Stimulated activated CD8-positive, alpha-beta memory T cell treated with anti-CD3 and anti-CD28 coated beads, Interleukin-15, amount 100 ng/mL, for 24 hours (primary cell): ENCODE data around the gene CAPN2.
A peak's percentile ranks its signal among the peaks of the same experiment; 100 is the strongest.
"Not testable (repeated sequence)": the region's sequence is repeated elsewhere in the genome, so short reads cannot be mapped to it uniquely, and the experiment has no call there.

ENCODE experiments used
- DNase-seq: peaks from one replicate; pipeline ENCODE4 v3.0.0-alpha.2; 2020; ENCODE audit warnings: low read depth

Gene CAPN2

DNA sequence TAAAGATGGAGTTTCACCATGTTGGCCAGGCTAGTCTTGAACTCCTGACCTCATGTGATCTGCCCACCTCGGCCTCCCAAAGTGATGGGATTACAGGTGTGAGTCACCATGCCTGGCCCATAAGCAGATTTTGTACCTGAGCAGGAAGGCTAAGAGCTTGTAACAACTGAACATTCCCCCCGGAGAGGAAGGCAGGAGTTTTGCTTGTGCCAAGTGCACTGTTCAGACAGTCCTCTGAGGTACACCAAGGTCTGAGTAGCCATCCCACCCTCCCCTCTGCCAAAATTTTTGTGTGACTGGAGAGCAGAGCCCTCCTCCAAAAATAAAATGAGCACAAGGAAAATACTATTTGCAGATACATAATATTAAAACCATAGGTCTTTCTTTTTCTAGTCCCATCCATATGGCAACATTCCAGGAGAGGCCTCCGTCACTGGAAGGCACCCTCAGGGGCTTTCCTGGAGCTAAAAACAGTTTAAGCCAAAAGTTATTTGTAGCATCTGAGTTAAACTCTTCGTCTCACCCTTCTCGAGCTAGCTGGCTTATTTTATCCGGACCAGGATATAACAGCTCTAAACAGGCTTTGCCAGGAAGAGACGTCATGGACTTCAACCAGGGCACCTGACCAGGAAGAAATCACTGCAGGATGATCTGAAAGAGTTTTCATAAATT lies 27.2 kb downstream of the CAPN2 start:
- no peak for DNase-seq

DNA sequence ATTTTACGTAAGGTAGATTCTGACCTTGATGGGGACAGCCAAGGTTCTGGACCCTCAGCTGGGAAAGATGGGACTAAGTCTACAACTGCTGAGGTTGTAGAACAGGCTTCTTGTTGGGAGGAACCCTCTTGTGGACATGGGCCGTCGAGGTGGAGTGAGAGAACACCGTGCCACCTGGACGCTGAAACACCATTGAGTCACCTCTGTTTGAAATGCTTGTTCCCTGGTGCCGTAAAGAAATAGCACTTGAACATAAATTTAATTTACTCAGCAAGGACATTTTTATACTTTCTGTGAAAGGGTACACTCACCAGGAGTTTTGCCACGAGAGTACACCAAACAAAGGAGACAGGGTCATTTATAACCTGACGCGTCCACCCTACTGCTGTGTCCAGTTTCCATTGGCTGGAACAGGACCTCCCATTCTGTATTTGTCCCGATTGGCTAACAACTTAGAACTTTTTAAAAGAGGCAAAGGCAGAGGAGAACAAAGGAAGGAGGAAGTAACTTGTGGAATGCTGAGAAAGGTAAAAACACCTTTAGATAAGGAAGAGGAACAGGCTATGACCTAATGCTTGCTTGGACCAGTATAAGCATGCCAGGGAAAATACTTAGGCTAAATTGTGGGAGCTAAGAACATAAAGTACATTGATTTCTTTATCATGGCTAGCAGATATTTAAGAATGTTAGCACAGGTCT lies 27.8 kb downstream of the CAPN2 start:
- not testable (repeated sequence) for DNase-seq

DNA sequence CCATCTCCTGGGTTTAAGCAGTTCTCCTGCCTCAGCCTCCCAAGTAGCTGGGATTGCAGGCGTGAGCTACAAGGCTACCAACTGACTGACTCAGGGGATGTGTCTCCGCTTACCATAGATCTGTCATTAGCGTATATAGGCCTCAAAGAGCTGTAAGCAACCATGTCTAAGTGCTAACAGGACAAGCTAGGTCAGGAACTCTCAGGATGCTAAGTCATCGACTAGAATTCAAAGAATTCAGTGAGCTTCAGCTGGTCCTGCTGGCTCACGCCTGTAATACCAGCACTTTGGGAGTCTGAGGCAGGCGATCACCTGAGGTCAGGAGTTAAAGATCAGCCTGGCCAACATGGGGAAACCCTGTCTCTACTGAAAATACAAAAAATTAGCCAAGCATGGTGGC lies 29.5 kb downstream of the CAPN2 start:
- DNase-seq, result no peak

DNA sequence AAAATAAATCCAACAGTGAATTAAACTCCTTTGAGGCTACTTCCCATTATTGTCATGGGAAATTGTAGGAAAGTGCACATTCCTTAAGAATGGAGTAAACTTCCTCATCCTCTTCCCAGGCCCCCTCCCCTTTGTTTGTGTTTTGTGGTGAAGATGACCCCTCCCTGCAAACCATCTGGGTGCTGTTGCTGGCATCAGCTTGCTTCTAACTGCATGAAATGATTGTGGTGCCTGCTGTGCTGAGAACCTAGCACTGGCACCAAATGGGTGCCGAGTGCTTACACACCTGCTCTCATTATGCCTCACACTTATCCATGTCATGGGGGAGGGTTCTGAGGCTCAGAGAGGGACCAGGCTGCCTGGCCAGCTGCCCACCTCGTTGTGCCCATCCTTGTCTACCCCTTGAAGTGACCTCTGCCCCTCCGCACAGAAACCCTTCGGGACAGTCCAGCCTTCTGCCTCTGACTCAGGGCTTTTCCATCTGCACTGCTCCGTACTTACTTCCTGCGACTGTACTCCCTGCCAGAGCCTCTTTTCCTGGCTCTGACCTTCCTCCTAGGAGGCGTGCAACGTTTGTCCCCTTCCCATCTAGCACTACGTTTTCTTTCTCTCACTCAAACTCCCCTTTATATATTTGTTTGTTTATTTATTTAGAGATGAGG lies 30.6 kb downstream of the CAPN2 start:
- no peak for DNase-seq

DNA sequence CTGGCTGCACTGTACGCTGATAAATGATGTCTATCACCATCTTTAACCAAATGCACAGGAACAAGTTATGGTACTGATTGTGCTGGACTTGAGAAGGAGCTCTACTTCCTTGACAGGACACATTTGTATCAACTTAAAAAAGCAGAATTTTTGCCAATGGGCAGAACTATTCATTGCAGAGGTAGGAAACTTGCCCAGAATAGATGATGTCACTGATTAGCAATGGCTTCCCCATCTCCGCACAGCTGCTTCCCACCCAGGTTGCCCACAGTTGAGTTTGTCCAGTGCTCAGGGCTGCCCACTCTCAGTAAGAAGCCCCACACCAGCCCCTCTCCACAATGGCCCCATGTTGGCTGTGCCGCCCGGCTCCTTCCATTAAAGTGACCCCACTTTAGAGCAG lies 33.4 kb downstream of the CAPN2 start:
- no peak for DNase-seq

DNA sequence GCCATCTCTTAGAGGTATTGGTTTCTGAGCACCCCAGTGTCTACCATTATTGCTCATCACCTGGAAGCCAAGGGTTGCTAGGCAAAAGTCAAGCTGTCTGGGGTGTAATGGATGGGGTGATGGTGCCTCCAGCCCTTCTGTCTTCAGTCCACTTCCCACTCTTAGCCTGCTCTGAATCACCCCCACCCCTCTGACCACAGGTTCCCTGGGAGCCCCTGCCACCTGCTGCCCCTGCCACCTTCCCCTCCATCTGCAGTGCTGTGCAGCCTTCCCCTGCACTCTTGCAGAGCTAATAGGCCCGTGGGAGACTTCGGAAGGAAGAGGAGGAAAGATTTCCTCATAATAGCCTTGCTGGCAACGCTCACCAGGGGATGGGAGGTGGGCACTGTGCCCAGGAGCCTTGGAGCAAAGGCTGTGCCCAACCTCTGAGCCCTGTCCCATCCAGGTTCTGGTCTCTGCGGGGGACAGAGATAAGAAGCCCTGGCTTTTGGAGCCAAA lies 35.5 kb downstream of the CAPN2 start:
- DNase-seq, result no peak

DNA sequence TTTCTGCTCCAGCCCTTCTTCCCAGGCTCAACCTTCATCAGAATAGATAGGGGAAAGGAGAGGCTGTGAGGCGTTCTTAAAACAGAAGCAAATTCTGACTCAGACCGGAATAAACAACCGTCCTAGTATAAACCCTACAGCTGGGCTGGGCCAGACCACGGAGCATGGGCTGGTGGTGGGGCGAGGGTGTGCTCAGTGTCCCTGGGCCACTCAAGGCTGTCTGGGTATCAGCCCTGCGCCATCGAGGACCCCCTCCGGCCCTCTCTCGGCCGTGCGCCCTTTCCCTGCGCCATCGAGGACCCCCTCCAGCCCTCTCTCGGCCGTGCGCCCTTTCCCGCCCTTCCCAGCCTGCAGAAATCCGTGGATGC lies 36.0 kb downstream of the CAPN2 start:
- DNase-seq, result no peak

DNA sequence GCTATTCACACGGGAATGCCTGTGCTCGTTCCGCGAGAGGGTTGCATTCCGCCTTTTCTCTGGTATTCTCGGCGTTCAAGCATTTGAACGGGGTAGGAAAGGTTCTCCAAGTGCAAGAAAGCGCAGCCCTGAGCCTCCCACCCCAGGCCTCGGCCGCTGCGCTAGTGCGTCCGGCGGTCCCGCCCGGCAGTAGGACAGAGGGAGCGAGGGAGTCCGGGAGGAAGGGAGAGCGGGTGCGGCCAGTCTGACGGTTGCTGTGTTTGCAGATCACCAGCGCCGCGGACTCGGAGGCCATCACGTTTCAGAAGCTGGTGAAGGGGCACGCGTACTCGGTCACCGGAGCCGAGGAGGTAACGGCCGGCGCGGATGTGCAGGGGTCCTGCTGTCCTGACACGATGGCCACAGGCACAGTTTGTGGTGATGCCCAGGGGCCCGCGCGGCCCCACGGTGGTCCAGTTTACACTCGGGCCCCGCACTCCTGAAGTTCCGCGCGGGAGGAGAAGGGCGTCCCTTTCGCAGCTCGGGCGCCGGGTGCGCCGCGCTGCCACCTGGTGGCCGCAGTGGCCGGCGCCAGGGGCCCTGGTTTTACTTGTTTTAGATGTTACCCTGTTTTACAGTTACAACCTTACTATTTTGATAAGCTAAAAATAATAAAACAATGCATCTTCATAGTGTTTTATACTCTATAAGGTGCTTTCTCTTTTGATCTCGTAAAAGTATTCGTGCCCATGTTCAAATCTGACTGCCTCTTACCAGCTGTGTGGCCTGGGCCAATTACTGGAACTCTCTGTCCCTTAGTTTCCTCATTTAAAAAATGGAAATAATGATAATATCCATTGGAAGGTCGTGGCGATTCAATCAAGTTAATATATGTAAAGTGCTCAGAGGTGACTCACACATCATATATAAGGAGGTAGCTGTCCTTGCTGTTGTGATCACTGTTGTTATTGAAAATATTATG lies 36.7 kb downstream of the CAPN2 start:
- DNase-seq, result peak; percentile 49

DNA sequence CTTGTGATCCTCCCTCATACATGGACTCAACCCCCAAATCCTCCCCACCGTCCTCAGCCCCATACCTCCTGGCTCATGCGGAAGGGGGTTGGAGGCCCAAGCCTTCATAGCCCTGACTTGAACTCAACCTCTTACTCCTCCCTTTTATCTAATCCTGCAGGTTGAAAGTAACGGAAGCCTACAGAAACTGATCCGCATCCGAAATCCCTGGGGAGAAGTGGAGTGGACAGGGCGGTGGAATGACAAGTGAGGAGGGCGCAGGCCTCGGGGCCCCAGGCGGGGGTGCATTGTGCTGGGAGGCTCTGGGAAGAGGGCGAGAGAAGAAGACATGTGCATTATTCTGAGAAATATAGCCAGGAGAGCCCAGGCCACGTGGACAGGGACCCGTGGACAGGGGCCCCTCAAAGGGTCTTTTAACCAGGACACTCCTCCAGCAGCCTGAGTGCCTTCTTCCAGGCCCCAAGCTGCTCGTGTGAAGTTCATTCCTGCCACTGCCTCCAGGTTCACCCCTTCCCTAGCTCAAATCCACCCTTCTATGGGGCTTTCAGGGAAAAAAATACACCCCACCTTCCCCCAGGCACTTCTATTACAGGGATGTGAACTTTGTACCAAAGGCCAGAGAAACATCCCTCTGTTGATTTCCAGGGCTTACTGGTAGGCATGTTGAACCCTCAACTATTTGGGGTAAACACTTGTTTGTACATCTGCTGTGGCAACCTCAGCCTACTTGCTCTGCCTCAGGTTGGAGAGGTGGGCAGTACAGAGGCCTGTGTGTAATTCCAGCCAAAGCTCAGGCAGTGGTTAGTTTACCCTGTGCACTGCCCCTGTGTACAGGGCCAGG lies 38.6 kb downstream of the CAPN2 start:
- no peak for DNase-seq

DNA sequence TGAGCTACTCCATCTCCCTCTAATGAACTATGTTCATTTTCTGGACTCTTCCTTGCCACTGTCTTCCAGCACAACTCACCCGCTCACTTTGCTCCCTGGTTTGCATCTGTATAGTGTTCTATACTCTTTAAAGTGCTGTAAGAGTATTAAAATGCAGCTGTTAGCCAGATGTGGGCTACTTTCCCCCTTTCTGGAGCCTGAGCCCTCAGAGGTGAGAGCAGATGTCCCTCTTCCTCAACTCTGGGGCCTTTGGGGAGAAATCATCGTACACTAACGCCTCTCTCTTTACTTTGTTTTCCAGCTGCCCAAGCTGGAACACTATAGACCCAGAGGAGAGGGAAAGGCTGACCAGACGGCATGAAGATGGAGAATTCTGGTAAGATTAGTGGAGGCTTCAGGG lies 39.4 kb downstream of the CAPN2 start:
- DNase-seq, result no peak

DNA sequence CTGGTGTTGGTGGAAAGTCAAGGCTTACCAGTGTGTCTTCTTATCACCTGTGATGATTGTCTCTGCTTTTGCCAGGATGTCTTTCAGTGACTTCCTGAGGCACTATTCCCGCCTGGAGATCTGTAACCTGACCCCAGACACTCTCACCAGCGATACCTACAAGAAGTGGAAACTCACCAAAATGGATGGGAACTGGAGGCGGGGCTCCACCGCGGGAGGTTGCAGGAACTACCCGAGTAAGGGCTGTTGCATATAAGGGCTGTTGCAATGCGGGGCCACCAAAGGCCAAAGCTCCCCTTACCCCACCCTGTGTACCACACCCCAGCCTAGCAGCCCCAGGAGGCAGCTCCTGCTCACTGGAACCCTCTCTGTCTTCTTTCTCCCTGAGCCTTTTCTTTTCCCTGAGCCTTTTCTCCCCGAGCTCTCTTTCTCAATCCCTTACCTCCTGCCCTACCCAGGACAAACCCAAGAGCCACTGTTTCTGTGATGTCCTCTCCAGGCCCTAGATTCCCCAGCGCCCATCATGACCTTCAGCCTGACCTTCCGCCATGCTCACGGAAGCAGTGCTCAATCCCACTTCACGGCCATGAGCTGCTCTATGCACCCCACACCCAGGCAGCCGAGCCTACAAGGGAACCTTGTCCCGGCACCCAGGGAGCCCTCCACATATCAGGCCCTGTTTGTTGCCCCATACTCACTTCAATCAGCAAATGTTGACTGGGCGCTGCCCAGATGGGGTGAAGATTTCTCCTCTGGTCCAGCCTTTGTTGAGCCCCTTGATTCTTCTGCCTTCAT lies 40.6 kb downstream of the CAPN2 start:
- DNase-seq, result no peak

DNA sequence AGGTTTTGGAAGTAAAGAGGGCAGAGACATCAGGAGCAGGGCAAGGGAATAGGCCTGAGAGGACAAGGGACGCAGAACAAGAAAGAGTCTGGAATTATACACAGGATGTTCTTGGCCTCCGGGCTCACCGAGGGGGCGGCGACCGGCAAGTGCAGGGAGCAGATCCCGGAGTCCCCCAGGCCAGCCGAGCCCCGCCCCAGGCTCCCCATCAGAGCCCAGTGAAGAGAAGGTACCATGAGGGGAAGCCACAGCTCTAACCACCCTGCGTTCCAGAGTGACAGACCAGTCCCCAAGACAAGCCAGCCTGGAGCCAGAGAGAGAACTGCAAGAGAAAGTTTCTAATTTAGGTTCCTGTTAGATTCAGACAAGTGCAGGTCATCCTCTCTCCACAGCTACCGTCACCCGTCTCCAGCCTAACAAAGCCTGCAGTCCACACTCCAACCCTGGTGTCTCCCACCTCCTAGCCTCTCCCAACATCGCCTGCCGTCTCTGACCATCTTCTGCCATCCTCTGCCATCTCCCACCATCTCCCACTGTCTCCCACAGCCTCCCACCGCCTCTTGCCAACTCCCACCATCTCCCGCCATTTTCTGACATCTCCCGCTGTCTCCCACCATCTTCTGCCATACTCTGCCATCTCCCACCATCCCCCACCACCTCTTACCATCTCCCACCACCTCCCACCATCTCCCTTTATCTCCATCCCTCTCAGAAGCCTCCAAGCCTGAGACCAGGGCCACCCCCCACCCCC lies 42.5 kb downstream of the CAPN2 start:
- no peak for DNase-seq

DNA sequence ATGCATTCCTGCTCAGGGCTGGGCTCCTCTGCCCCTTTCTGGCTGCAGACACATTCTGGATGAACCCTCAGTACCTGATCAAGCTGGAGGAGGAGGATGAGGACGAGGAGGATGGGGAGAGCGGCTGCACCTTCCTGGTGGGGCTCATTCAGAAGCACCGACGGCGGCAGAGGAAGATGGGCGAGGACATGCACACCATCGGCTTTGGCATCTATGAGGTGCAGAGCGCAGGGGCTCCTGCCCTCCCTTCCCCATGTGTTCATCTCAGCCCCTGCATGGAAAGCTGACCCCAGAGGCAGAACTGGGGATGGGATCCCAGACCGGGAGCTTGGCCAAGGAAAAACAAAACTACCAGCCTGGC lies 43.1 kb downstream of the CAPN2 start:
- no peak for DNase-seq

DNA sequence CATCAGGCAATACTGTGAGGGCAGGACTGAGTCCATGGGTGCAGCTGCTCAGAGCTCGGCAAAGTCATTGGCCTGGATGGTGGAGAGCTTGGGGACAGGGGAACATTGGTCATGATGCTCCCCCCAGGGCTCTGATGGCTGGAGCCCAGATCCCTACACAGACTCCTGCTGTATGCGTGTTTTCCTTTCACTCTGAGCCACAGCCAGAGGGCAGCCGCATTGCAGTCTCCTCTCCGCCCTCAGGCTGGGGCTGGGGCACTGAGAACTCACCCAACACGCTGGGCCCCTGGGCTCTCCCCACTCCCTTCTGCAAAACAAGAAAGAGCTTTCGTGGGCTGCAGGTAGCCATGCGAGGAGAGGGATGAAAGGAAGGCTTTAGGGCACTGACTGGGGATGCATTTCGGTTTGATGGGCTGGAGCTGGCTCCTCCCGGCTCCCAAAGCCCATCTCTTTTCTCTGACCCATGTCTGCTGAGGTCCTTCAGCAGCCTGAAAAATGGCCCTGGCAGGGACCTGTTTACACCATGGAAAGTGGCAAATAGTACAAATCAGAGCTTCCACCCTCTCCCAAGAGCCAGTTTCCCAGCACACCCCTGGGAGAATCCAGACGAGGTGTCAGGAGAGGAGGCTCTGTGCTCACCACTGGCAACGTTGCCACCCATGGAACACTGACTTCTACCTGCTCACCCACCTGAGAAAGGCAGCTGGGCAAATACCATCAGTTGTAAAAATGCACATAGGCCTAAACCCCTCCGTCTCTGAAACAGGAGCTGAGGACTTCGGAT lies 43.8 kb downstream of the CAPN2 start:
- no peak for DNase-seq

DNA sequence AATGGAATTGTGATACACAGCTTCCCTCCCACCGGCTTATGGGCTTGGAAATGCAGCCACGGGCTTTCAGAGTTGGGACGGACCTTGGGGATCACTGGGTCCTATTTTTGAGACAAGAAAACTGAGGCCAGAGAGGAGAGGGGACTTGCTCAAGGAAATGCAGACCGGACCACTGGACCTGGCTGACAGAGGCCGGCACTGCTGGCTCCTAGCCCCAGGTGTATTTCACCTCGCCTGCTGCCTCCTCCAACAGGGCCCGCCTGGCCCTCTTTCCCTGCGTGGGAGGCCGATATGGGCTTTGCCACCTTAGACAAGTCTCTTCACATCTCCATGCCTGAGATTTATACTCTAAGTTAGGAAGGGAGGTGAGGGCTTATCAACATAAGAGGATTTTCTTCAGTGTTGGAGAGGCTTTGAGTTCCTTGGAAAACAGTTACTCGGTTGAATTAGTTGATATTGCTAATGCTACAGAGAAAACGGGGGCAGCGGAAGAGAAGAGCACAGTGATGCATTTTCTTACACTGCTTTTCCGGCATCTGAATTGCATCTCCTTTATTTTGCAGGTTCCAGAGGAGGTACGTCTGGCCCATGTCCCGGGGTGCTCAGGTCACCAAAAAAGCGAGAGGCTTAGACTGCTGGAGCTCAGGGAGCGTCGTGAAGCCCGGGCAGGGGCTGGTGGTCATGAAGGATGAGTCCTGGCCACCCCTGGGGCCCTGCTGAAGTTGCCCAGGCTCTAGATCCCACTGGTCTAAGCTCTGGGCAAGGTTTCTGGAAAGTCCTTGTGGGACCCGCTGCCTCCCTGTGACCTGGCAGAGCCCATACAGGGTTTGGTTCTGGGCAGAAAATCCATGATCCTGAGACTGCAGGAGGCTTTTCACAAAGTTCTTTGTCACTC lies 44.7 kb downstream of the CAPN2 start:
- no peak for DNase-seq

DNA sequence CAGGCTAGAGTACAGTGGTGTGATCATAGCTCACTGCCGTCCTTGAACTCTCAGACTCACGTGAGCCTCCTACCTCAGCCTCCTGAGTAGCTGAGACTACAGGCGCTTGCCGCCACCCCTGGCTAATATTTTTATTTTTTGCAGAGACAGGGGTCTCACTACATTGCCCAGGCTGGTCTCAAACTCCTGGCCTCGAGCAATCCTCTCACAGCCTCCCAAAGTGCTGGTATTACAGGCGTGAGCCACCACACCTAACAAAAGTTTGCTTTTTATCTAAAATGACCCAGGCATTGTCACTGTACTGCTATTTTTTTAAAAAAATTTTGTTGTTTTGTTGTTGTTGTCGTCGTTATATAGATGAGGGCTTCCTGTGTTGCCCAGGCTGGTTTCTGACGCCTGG lies 46.4 kb downstream of the CAPN2 start:
- no peak for DNase-seq

DNA sequence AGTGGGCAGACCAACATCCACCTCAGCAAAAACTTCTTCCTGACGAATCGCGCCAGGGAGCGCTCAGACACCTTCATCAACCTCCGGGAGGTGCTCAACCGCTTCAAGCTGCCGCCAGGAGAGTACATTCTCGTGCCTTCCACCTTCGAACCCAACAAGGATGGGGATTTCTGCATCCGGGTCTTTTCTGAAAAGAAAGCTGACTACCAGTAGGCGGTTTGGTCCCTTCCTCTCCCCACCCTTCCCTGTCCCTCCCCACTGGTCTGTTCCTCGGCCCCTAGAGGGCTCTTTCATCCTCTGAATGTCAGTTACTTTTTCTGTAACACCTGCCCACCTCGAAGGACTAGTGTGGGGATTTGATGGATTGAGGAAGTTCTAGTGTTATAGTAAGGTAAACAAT lies 46.9 kb downstream of the CAPN2 start:
- no peak for DNase-seq

DNA sequence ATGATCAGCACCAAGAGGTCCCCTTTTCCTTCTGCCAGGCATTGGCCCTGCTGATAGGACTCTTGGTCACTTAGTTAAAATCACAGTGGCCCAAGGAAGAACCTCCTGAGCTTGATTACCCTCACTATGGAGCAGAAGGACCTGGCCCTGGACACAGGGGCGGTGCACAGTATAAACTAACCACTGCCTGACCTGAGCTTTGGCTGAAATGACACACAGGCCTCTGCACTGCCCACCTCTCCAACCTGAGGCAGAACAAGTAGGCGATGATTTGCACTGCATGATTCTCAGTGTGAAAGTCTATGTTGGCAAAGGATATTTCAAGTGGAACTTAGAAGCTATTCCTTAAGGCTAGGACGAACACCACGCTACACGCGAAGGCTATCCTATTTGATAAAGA lies 48.5 kb downstream of the CAPN2 start:
- no peak for DNase-seq
